Upper lobe of left lung (tissue), 6 donors: ENCODE results near the gene CIAO2A. TPM values are rescaled to one million over a fixed set of nuclear protein-coding genes. Genes with fewer than 3 reads are reported as not detected.

Experiments used
- ATAC-seq, 2 donors: fragments of 200-7000 bp; cut with Tn5 transposase; one replicate each; pipeline ENCODE4 v1.9.1; 2022; ENCODE audit warnings: mild to moderate bottlenecking in 2 of 2, moderate library complexity in 2 of 2; ENCODE audit not compliant: low FRiP score in 2 of 2
- DNase-seq, 2 donors: peaks; one replicate each; pipeline ENCODE4 v3.0.0-alpha.2; 2019 to 2020
- H3K27ac ChIP-seq, 4 donors: fragments of 200-600 bp; sonication (generic); one replicate each; pipeline ENCODE4 v1.5.1; 2016 to 2019
- H3K27me3 ChIP-seq, 4 donors: fragments of 200-600 bp; sonication (generic); one replicate each; pipeline ENCODE4 v1.5.1; 2017 to 2019
- H3K36me3 ChIP-seq, 4 donors: fragments of 200-600 bp; sonication (generic); one replicate each; pipeline ENCODE4 v1.5.1; 2016 to 2019
- H3K4me1 ChIP-seq, 4 donors: fragments of 200-600 bp; sonication (generic); one replicate each; pipeline ENCODE4 v1.5.1; 2018 to 2019
- H3K4me3 ChIP-seq, 4 donors: fragments of 200-600 bp; sonication (generic); one replicate each; pipeline ENCODE4 v1.5.1; 2017 to 2019; ENCODE audit warnings: mild to moderate bottlenecking in 2 of 4, moderate library complexity in 1 of 4
- H3K9me3 ChIP-seq, 4 donors: fragments of 200-600 bp; sonication (generic); one replicate each; pipeline ENCODE4 v1.5.1; 2018 to 2019
- EP300 ChIP-seq, 4 donors: sonication (generic); formaldehyde crosslinking; IDR thresholded peaks; one replicate each; pipeline ENCODE4 v1.5.1; 2017; ENCODE audit warnings: antibody characterized with exemption in 4 of 4, control low read depth in 2 of 4
- POLR2A ChIP-seq, 4 donors: fragments of 450-650 bp; IDR thresholded peaks; one replicate each; pipeline ENCODE4 v1.5.1; 2016 to 2017; ENCODE audit warnings: antibody characterized with exemption in 4 of 4, mild to moderate bottlenecking in 2 of 4
- POLR2AphosphoS5 ChIP-seq, 2 donors: sonication (generic); formaldehyde crosslinking; IDR thresholded peaks; one replicate each; pipeline ENCODE4 v1.5.1; 2017; ENCODE audit warnings: antibody characterized with exemption in 2 of 2
- WGBS, 2 donors: methylation state at CpG; one replicate each; pipeline ENCODE4 v1.1.5; 2017 to 2018; 5-methylcytosine and 5-hydroxymethylcytosine counted together
- total RNA-seq, 6 donors: library from RNA; depleted of rRNA in 4 of 6; stranded (reverse); fragments of >200 nt in 4 of 6; gene quantifications; one replicate each; pipeline versions ENCODE4 v1.1.0 to v1.2.1, GENCODE V29; 2016 to 2021
- TF ChIP-seq, protein P1 (sequence below), 6 experiments: fragments of 450-650 bp in 4 of 6; fragments of 200-600 bp in 2 of 6; sonication (generic) in 2 of 6; IDR thresholded peaks; one replicate each; pipeline ENCODE4 v1.5.1; 2016 to 2019; ENCODE audit warnings: antibody characterized with exemption in 6 of 6
- donor health status: DM: no; HTN: no; CAD: no; lungs with moderate emphysema.
- donor health status: DM: no; HTN: yes; CAD: no; lungs with severe emphysema.

The CIAO2A gene
- total RNA-seq, 6 donors from 2014 or later = 38.8 to 70.3 (median 49.2) TPM

DNA sequence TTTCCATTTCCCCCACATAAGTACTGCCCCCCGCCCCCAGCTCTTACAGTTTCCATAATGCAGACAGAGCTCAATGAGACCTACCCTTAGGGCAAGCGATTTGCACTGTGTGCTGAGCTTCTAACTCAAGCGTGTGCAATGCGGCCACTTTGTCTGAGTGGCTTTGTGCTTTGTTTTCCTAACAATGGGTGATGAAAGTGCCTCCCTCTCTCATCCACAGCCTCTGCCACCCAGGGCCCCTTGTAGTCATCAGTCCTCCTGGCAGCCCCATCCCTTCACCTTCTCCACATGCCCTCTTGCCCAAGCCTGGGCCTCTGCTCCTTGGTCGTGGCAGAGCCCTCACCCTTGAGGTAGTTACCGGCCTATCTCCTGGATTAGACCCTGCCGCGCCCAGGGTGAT, 64.5 kb downstream of the CIAO2A start:
- no peaks in the 10 kb centered on the region for H3K27me3 ChIP-seq
- no peak overlapping the region for H3K27ac ChIP-seq
- ATAC-seq (peak in 1 of 2 donors; percentile 13), DNase-seq (no peak)
- WGBS, 2 donors = 65 to 70% methylated on average over 8 of the region's 8 CpGs
- no peaks in the 10 kb centered on the region for H3K9me3 ChIP-seq
- H3K4me1 ChIP-seq = peaks cover 10 to 16% (median 13%) of the 10 kb centered on the region in 4 donors
- TF ChIP-seq POLR2AphosphoS5 (IDR thresholded peaks at IDR 0.05) (no peak), POLR2A (IDR thresholded peaks at IDR 0.05) (no peak), EP300 (IDR thresholded peaks at IDR 0.05) (no peak)
- TF ChIP-seq, protein P1, sequence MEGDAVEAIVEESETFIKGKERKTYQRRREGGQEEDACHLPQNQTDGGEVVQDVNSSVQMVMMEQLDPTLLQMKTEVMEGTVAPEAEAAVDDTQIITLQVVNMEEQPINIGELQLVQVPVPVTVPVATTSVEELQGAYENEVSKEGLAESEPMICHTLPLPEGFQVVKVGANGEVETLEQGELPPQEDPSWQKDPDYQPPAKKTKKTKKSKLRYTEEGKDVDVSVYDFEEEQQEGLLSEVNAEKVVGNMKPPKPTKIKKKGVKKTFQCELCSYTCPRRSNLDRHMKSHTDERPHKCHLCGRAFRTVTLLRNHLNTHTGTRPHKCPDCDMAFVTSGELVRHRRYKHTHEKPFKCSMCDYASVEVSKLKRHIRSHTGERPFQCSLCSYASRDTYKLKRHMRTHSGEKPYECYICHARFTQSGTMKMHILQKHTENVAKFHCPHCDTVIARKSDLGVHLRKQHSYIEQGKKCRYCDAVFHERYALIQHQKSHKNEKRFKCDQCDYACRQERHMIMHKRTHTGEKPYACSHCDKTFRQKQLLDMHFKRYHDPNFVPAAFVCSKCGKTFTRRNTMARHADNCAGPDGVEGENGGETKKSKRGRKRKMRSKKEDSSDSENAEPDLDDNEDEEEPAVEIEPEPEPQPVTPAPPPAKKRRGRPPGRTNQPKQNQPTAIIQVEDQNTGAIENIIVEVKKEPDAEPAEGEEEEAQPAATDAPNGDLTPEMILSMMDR (IDR thresholded peaks at IDR 0.05) = no peak
- H3K4me3 ChIP-seq = no peak overlapping the region
- H3K36me3 ChIP-seq = no peaks in the 10 kb centered on the region

DNA sequence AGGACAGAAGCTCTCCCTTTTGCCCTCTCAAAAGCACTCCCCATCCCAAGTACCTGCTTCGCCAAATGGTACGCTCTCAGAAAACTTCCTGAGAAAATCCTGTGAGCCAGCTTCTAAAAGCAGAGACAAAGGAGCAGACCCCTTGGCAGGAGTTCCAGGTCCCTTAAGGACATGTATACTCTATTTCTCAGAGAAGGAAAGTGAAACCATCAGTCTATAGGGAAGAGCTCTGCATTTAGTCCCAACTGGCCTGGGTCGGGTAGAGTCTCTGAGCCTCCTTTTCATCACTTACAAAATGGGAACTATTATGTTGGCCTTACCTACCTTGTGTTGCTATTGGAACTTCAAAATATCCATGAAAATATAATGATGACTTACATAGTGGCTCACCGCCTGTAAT, 67.0 kb downstream of the CIAO2A start:
- WGBS, 2 donors = 67 to 69% methylated on average over 3 to 4 of the region's 4 CpGs
- H3K27me3 ChIP-seq = no peaks in the 10 kb centered on the region
- H3K4me1 ChIP-seq = peaks cover 10 to 16% (median 13%) of the 10 kb centered on the region in 4 donors
- DNase-seq (no peak), ATAC-seq (no peak)
- H3K27ac ChIP-seq = peak overlapping the region in 1 of 4 donors; percentile 36
- no peaks in the 10 kb centered on the region for H3K9me3 ChIP-seq
- no peaks in the 10 kb centered on the region for H3K36me3 ChIP-seq
- H3K4me3 ChIP-seq = no peak overlapping the region
- TF ChIP-seq POLR2A (IDR thresholded peaks at IDR 0.05) (no peak), EP300 (IDR thresholded peaks at IDR 0.05) (no peak), POLR2AphosphoS5 (IDR thresholded peaks at IDR 0.05) (no peak)
- TF ChIP-seq, protein P1 (IDR thresholded peaks at IDR 0.05) = no peak

DNA sequence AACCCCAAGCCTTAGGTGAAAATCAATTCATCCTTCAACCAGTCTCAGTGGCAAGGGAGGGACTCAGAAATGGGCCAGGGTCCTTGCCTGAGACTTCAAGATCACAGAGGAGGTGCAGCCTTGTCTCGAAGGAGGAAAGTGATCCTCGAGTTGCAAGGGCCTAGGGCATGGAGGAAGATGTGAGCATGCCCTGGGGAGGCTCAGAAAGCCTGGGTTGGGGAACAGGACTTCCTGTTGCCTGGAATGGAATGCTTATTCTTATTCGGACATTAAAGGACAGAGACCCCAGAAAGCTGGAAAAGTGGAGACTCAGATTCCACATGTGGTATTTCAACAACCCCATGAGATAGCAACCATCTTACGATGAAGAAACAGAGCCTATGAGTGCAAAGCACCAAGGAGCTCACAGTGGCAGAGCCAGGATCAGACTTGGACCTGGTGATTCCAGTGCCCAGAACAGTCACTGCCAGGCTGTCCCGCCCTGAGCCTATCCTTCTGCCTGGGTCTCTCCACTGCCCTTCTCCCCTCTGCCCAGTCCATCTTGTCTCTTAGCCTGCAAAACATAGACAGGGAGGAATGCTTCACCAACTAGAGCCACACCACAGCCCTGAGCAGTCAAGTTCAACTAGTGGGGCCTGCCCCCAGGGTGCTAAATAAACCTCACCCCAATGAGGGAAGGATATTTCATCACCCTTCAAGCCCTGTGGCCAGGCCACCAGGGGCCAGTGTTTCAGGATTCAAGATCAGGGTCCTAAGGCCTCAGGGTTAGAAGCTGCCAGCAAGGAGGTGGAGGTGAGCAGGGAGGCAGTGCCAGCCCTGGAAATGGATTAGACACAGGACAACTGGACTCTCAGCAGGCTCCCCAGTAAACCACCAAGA, 69.2 kb downstream of the CIAO2A start:
- ATAC-seq (no peak), DNase-seq (no peak)
- H3K4me3 ChIP-seq = no peak overlapping the region
- no peaks in the 10 kb centered on the region for H3K36me3 ChIP-seq
- H3K27ac ChIP-seq = no peak overlapping the region
- no peaks in the 10 kb centered on the region for H3K9me3 ChIP-seq
- H3K27me3 ChIP-seq = no peaks in the 10 kb centered on the region
- H3K4me1 ChIP-seq = peaks cover 10 to 28% (median 14%) of the 10 kb centered on the region in 4 donors
- TF ChIP-seq, protein P1 (IDR thresholded peaks at IDR 0.05) = no peak
- WGBS, 2 donors = 72 to 84% methylated on average over 5 of the region's 5 CpGs

DNA sequence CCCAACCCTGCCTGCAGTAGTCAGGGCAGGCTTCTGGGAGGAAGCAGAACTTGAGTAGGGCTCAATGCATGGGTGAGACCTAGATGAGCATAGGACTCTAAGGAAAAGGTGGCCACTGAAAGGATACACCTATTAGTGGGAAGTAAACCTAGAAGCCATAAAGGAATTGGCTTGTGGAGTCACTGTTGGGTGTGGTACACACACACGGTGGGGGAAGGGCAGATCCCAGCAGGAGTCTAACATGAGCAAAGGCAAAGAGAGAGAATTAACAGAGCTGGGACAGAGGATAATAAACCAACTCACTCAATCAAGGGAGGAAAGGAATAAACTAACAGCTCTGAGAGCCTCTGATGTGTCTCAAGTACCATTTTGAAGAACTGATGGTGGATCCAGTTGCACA, 70.4 kb downstream of the CIAO2A start:
- 54 to 85% methylated on average over 1 of the region's 1 CpG for whole genome bisulfite sequencing, 2 donors
- TF ChIP-seq POLR2AphosphoS5 (IDR thresholded peaks at IDR 0.05) = no peak
- TF ChIP-seq EP300 (IDR thresholded peaks at IDR 0.05) = no peak
- TF ChIP-seq, protein P1 (IDR thresholded peaks at IDR 0.05) = no peak
- TF ChIP-seq POLR2A (IDR thresholded peaks at IDR 0.05) = no peak
- Histone ChIP-seq H3K36me3 (no peaks in the 10 kb centered on the region), H3K9me3 (no peaks in the 10 kb centered on the region), H3K4me1 (peaks cover 14 to 35% (median 16%) of the 10 kb centered on the region in 4 donors), H3K27ac (no peak overlapping the region), H3K27me3 (no peaks in the 10 kb centered on the region), H3K4me3 (no peak overlapping the region)
- no peak for DNase-seq
- ATAC-seq = no peak

DNA sequence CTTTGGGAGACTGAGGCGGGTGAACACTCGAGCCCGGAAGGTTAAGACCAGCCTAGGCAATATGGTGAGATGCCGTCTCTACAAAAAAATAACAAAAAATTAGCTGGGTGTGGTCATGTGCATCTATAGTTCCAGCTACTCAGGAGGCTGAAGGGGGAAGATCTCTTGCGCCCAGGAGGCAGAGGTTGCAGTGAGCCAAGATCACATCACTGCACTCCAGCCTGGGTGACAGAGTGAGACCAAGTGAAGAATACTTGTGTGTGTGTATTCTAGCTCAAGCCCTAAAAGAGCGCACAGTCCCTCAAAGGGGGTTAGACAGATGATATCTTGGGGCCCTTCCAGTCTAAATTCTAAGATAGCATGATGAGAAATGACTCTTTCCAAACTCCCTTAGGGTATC, 71.1 kb downstream of the CIAO2A start:
- Histone ChIP-seq H3K36me3 (no peaks in the 10 kb centered on the region), H3K27me3 (no peaks in the 10 kb centered on the region), H3K4me1 (peaks cover 11 to 39% (median 18%) of the 10 kb centered on the region in 4 donors), H3K27ac (no peak overlapping the region), H3K4me3 (no peak overlapping the region), H3K9me3 (no peaks in the 10 kb centered on the region)
- DNase-seq = no peak
- WGBS, 2 donors = 93% methylated on average over 6 of the region's 6 CpGs
- TF ChIP-seq, protein P1 (IDR thresholded peaks at IDR 0.05) = no peak
- TF ChIP-seq EP300 (IDR thresholded peaks at IDR 0.05) = no peak
- no peak for TF ChIP-seq POLR2AphosphoS5 (IDR thresholded peaks at IDR 0.05)
- TF ChIP-seq POLR2A (IDR thresholded peaks at IDR 0.05) = no peak
- ATAC-seq = no peak
